ENCODE measurements around the gene FMN1.

The FMN1 gene

GRCh38 chr15:32802286-32802936, 392.1 kb downstream of the FMN1 start:
- TF ChIP-seq CTCF (IDR thresholded peaks at IDR 0.05): no peak
- no peaks in the 10 kb centered on the region for H3K9me3 ChIP-seq
- H3K4me3 ChIP-seq: no peak overlapping the region
- H3K36me3 ChIP-seq: peaks cover 0 to 8% (median 0%) of the 10 kb centered on the region in 3 donors
- H3K27me3 ChIP-seq: no peaks in the 10 kb centered on the region
- intact Hi-C loops (cut with DNase I; ENCODE audit: low total_unique reads): no loop called here
- no peak overlapping the region for H3K27ac ChIP-seq
- H3K4me1 ChIP-seq: no peaks in the 10 kb centered on the region
- no peak for DNase-seq

- no peak for DNase-seq
- intact Hi-C loops (cut with DNase I; ENCODE audit: low total_unique reads): no loop called here
- Histone ChIP-seq H3K27me3 (no peaks in the 10 kb centered on the region), H3K36me3 (peaks cover 0 to 8% (median 0%) of the 10 kb centered on the region in 3 donors), H3K9me3 (no peaks in the 10 kb centered on the region), H3K27ac (no peak overlapping the region), H3K4me3 (no peak overlapping the region), H3K4me1 (no peaks in the 10 kb centered on the region)
- TF ChIP-seq CTCF (IDR thresholded peaks at IDR 0.05): no peak
Observed at GRCh38 chr15:32799936-32800535, 394.5 kb downstream of the FMN1 start.

- H3K9me3 ChIP-seq: no peaks in the 10 kb centered on the region
- TF ChIP-seq CTCF (IDR thresholded peaks at IDR 0.05): no peak
Observed at GRCh38 chr15:32796856-32797255, 397.7 kb downstream of the FMN1 start.

GRCh38 chr15:32794973-32795372, 399.5 kb downstream of the FMN1 start:
- Histone ChIP-seq H3K36me3 (no peaks in the 10 kb centered on the region), H3K9me3 (no peaks in the 10 kb centered on the region), H3K4me1 (no peaks in the 10 kb centered on the region), H3K27ac (no peak overlapping the region), H3K4me3 (no peak overlapping the region), H3K27me3 (no peaks in the 10 kb centered on the region)
- intact Hi-C loops (cut with DNase I; ENCODE audit: low total_unique reads): no loop called here
- DNase-seq: no peak
- TF ChIP-seq CTCF (IDR thresholded peaks at IDR 0.05): no peak

More at GRCh38 chr15:32796856-32797255, 397.7 kb downstream of the FMN1 start:
- no peaks in the 10 kb centered on the region for H3K27me3 ChIP-seq
- H3K36me3 ChIP-seq: no peaks in the 10 kb centered on the region
- H3K27ac ChIP-seq: no peak overlapping the region
- H3K4me1 ChIP-seq: no peaks in the 10 kb centered on the region
- intact Hi-C loops (cut with DNase I; ENCODE audit: low total_unique reads): no loop called here
- DNase-seq: no peak
- H3K4me3 ChIP-seq: no peak overlapping the region

GRCh38 chr15:32792436-32792835, 402.1 kb downstream of the FMN1 start:
- Histone ChIP-seq H3K27me3 (no peaks in the 10 kb centered on the region), H3K9me3 (no peaks in the 10 kb centered on the region), H3K36me3 (no peaks in the 10 kb centered on the region), H3K27ac (no peak overlapping the region), H3K4me3 (no peak overlapping the region), H3K4me1 (no peaks in the 10 kb centered on the region)
- intact Hi-C loops (cut with DNase I; ENCODE audit: low total_unique reads): no loop called here
- no peak for TF ChIP-seq CTCF (IDR thresholded peaks at IDR 0.05)
- no peak for DNase-seq
